GM19438 (cell line): ENCODE measurements around the gene DNAJB13.
"Not testable (repeated sequence)": the region's sequence is repeated elsewhere in the genome, so short reads cannot be mapped to it uniquely, and the experiment has no call there.

ENCODE experiments used
- ATAC-seq: cut with Tn5 transposase; IDR thresholded peaks from one replicate; pipeline ENCODE4 v1.9.1; 2021; ENCODE audit warnings: low read depth; ENCODE audit not compliant: unreplicated experiment

Gene DNAJB13

DNA sequence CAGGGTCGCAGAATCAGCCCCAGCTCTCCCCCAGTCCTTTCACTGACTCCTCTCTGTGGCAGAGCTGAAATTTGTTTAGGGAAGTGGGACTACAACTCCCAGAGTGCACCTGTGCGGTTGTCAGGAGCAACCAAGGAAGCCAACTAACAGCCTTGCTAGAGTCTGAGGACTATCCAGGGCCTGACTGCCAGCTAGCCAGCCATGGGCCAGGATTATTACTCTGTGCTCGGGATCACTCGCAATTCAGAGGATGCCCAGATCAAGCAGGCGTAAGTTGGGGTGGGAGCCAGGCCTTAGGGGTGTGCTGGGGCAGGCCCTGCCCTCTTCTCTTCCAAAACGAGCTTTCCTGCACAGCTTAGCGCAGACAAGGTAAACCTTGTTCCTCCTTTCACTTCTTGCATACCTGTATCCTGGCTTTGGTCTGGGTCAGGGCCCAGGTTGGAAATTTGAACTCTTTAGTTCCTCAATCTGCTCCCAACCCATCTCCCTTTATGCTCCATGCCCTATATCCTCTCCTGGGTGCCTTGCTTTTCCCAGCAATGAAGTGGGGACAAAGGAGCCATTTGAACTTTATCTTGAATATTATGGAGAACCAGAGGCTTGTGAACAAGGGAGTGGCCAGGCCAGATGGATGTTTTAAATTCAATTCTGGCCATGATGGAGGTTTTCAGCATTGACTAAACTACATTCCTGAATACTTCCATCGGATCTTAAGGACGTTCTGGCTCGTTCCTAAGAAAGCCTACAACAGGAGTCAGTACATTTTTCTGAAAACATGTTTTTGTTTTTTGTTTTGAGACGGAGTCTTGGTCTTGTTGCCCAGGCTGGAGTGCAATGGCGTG lies at the start of gene DNAJB13:
Gene DNAJB13, plus strand, starts transcription at position 158 of the 842 bp plus-strand sequence. Its CDS starts 44 bp downstream, at position 202.
- ATAC-seq, result peak; percentile 83

DNA sequence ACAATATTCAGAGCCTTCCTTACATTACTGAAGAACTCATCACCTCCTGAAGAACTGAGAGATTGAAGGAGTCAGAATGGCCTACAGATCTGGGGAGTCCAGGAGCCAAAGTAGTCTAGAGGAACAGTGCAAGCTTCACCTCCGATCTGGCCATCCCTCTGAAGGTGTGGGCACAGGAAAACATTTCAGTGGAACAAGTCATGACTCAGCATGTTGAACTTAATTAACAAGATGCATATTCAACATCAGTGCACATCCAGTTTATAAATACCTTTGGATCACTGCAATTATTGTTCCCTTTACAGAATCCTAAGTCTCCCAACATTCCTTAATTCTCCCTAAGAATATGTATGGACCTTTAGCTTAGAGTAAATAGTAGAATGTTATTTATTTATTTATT lies 48.5 kb upstream of the DNAJB13 start:
- no peak for ATAC-seq

DNA sequence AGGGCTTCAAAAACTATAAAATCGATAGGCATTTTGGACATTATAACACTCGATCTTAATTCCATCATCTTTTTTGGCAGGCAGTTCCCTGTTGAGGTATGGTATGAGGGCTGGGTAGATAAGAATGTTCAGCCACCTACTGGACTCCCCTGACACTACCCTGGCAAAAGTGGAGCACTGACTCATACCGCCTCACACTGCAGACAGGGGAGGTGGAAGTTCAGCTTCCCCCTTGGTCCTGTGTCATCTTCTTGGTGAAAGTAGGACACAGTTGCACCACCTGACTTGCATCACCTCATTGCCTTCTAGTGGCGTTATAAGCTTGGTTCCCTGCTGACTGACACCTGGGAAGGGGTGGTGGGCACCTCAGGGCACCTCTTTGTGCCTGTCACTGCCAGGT lies 43.6 kb upstream of the DNAJB13 start:
- ATAC-seq, result no peak

DNA sequence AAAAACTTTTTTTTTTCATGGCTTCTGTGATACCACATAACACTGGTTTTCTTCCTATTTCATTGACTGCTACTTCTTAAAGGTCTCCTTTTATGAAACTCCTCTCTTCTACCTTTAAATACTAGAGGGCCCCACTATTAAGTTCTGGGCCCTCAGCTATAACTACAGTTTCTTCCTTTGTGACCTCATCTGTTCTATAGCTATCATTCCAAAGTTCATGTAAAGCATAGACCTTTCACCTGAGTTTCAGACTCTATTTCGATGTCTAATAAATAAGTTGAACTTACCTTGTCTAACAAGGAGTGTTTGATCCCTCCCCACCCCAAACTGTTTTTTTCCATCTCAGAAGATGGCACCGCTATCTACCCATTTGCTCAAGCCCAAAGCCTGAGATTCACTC lies 38.8 kb upstream of the DNAJB13 start:
- no peak for ATAC-seq

- no peak for ATAC-seq
These were observed 37.4 kb upstream of the DNAJB13 start for GRCh38 chr11:73913472-73913871.

GRCh38 chr11:73914284-73914683 lies 36.5 kb upstream of the DNAJB13 start:
- ATAC-seq, result no peak

DNA sequence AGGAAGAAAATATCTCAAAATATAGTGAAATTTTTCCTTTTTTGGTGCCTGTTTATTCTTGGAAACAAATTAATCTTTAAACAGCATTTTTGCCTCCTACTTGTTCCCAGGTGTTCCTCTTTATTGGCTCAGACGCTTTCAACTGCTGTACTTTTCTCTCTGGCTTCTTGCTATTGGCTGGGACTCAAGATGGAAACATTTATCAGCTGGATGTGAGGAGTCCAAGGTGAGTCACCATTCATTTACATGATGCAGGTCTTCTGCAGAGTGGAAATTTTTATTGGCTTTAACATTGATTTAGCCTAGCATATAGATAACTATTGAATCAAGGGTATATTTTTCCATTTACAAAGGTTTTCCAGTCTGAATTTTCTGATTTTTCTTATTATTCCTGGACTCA lies 34.4 kb upstream of the DNAJB13 start:
- no peak for ATAC-seq

GRCh38 chr11:73921180-73921579 lies 29.6 kb upstream of the DNAJB13 start:
- ATAC-seq, result no peak

DNA sequence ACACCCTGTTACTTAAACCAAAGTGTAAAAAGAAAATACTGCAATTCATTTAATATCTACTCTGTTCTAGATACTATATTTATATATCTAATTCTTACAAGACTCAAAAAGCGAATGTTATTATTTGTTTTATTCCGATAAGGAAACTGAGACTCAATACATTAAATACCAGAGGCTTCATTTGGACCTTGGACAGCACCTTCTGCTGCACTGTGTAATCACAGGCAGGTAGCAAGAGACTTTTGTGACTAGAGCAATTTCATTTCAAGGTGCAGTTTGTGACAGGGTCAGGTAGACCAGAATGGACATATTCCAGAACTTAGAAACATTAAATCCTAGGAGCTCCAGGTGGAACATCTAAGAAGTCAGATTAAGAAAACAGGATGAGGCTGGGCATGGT lies 21.4 kb upstream of the DNAJB13 start:
- ATAC-seq, result no peak

GRCh38 chr11:73931039-73931645 lies 19.7 kb upstream of the DNAJB13 start:
- ATAC-seq, result no peak

DNA sequence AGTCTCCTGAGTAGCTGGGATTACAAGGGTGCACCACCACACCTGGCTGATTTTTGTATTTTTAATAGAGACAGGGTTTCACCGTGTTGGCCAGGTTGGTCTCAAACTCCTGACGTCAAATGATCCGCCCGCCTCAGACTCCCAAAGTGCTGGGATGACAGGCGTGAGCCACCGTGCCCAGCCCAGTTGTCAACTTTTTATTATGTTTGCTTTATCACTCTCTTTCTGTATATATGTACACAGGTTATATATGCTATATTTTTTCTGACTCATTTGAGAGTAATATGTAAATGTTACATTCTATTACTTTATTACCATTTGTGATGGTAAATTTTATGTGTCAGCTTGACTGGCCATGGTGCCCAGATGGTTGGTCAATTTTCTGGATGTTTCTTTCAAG lies 18.9 kb upstream of the DNAJB13 start:
- ATAC-seq, result no peak

DNA sequence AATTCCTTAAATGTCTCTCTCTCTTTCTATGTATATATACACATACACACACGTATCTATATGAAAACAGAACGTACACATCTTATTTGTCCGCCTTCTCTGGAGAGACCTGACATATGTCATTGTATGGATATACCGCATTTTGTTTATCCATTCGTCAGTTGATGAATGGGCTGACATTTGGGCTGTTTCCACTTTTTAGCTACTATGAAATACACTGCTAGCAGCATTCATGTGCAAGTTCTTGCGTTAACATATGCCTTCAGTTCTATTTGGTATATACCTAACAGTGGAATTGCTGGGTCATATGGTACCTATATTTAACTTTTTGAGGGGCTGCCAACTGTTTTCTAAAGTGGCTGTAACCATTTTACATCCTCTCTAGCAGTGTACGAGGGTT lies 18.0 kb upstream of the DNAJB13 start:
- no peak for ATAC-seq

DNA sequence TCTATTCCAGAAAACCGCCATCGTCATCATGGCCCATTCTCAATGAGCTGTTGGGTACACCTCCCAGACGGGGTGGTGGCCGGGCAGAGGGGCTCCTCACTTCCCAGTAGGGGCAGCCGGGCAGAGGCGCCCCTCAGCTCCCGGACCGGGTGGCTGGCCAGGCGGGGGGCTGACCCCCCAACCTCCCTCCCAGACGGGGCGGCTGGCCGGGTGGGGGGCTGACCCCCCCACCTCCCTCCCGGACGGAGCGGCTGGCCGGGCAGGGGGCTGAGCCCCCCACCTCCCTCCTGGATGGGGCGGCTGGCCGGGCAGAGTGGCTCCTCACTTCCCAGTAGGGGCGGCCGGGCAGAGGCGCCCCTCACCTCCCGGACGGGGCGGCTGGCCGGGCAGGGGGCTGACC lies 14.8 kb upstream of the DNAJB13 start:
- ATAC-seq, result not testable (repeated sequence)

GRCh38 chr11:73939096-73939495 lies 11.7 kb upstream of the DNAJB13 start:
- no peak for ATAC-seq

GRCh38 chr11:73940801-73941570 lies 9.8 kb upstream of the DNAJB13 start:
- no peak for ATAC-seq

GRCh38 chr11:73942010-73942409 lies 8.8 kb upstream of the DNAJB13 start:
- ATAC-seq, result no peak

- no peak for ATAC-seq
These were observed 6.7 kb upstream of the DNAJB13 start for GRCh38 chr11:73944085-73944484.

DNA sequence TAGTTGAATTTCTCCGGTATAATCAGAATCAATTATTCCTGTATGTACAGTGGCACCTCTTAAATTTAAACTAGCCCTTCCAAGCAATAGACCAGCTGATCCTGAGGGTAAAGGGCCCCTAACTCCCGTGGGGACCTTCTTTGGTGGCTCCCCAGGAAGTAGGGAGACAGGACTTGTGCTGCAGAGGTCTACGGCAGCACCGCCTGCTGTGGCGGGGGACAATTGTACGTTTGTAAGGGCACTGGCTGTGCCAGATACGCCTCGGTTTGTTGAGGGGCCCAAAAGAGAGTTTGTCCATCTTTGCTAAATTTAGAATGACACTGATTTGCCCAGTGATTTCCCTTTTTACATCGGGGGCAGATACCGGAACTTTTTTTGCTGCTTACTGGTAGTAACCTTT lies 5.9 kb upstream of the DNAJB13 start:
- ATAC-seq, result no peak

GRCh38 chr11:73945396-73945795 lies 5.4 kb upstream of the DNAJB13 start:
- ATAC-seq, result no peak

GRCh38 chr11:73946798-73947458 lies 3.9 kb upstream of the DNAJB13 start:
- no peak for ATAC-seq

GRCh38 chr11:73949246-73949645 lies 1.6 kb upstream of the DNAJB13 start:
- no peak for ATAC-seq
